HEK293 (cell line): Measurements from ENCODE around the gene RASD2.

Experiments
- BCL11A ChIP-seq: fragments of 450-650 bp; formaldehyde crosslinking; IDR thresholded peaks from 2 replicates; pipeline ENCODE4 v1.5.1; 2016; ENCODE audit warnings: low read depth, missing biosample characterization, missing genetic modification characterization
- BCL11B ChIP-seq: fragments of 450-650 bp; formaldehyde crosslinking; IDR thresholded peaks from 2 replicates; pipeline ENCODE4 v1.5.1; 2016; ENCODE audit warnings: low read depth, missing biosample characterization, missing genetic modification characterization
- EGR2 ChIP-seq: fragments of 450-650 bp; formaldehyde crosslinking; IDR thresholded peaks from 2 replicates; pipeline ENCODE4 v1.5.1; 2016; ENCODE audit warnings: low read depth, missing biosample characterization, missing genetic modification characterization
- KLF1 ChIP-seq: fragments of 450-650 bp; formaldehyde crosslinking; IDR thresholded peaks from 2 replicates; pipeline ENCODE4 v1.5.1; 2016; ENCODE audit warnings: missing biosample characterization, missing genetic modification characterization
- KLF16 ChIP-seq: fragments of 450-650 bp; formaldehyde crosslinking; IDR thresholded peaks from 2 replicates; pipeline ENCODE4 v1.5.1; 2017; ENCODE audit warnings: missing biosample characterization, missing genetic modification characterization
- PRDM10 ChIP-seq: fragments of 450-650 bp; formaldehyde crosslinking; IDR thresholded peaks from 2 replicates; pipeline ENCODE4 v1.5.1; 2016; ENCODE audit warnings: missing biosample characterization, missing genetic modification characterization
- PRDM4 ChIP-seq: fragments of 450-650 bp; formaldehyde crosslinking; IDR thresholded peaks from 2 replicates; pipeline ENCODE4 v1.5.1; 2017; ENCODE audit warnings: missing biosample characterization, missing genetic modification characterization
- SETDB1 ChIP-seq: IDR thresholded peaks from one replicate; pipeline ENCODE4 v1.6.1; 2017; ENCODE audit warnings: mild to moderate bottlenecking, low read length, moderate library complexity, mixed read lengths; ENCODE audit not compliant: insufficient read length
- YY1 ChIP-seq: fragments of 450-650 bp; formaldehyde crosslinking; IDR thresholded peaks from 2 replicates; pipeline ENCODE4 v1.5.1; 2018; ENCODE audit warnings: missing biosample characterization, missing genetic modification characterization
- YY2 ChIP-seq: fragments of 450-650 bp; formaldehyde crosslinking; IDR thresholded peaks from 2 replicates; pipeline ENCODE4 v1.5.1; 2016; ENCODE audit warnings: missing biosample characterization, missing genetic modification characterization
- ZBTB1 ChIP-seq: fragments of 450-650 bp; formaldehyde crosslinking; IDR thresholded peaks from 2 replicates; pipeline ENCODE4 v1.5.1; 2016; ENCODE audit warnings: missing biosample characterization, missing genetic modification characterization
- ZBTB10 ChIP-seq: fragments of 450-650 bp; formaldehyde crosslinking; IDR thresholded peaks from 2 replicates; pipeline ENCODE4 v1.5.1; 2016; ENCODE audit warnings: missing biosample characterization, missing genetic modification characterization
- ZBTB21 ChIP-seq: fragments of 450-650 bp; formaldehyde crosslinking; IDR thresholded peaks from 2 replicates; pipeline ENCODE4 v1.5.1; 2017; ENCODE audit warnings: missing biosample characterization, missing genetic modification characterization
- ZEB2 ChIP-seq: fragments of 450-650 bp; formaldehyde crosslinking; IDR thresholded peaks from 2 replicates; pipeline ENCODE4 v1.5.1; 2016; ENCODE audit warnings: missing biosample characterization, missing genetic modification characterization
- ZNF133 ChIP-seq: fragments of 450-650 bp; formaldehyde crosslinking; IDR thresholded peaks from 2 replicates; pipeline ENCODE4 v1.5.1; 2016; ENCODE audit warnings: missing biosample characterization, missing genetic modification characterization
- ZNF138 ChIP-seq: fragments of 450-650 bp; formaldehyde crosslinking; IDR thresholded peaks from 2 replicates; pipeline ENCODE4 v1.5.1; 2016; ENCODE audit warnings: missing biosample characterization, missing genetic modification characterization, borderline replicate concordance
- ZNF140 ChIP-seq: fragments of 450-650 bp; formaldehyde crosslinking; IDR thresholded peaks from 2 replicates; pipeline ENCODE4 v1.5.1; 2016; ENCODE audit warnings: missing biosample characterization, missing genetic modification characterization
- ZNF148 ChIP-seq: fragments of 450-650 bp; formaldehyde crosslinking; IDR thresholded peaks from 2 replicates; pipeline ENCODE4 v1.5.0; 2017; ENCODE audit warnings: missing biosample characterization, missing genetic modification characterization, borderline replicate concordance
- ZNF18 ChIP-seq: fragments of 450-650 bp; formaldehyde crosslinking; IDR thresholded peaks from 2 replicates; pipeline ENCODE4 v1.5.1; 2016; ENCODE audit warnings: missing biosample characterization, missing genetic modification characterization
- ZNF214 ChIP-seq: fragments of 450-650 bp; formaldehyde crosslinking; IDR thresholded peaks from 2 replicates; pipeline ENCODE4 v1.5.1; 2017; ENCODE audit warnings: missing biosample characterization, mild to moderate bottlenecking, missing genetic modification characterization, borderline replicate concordance
- ZNF302 ChIP-seq: fragments of 450-650 bp; formaldehyde crosslinking; IDR thresholded peaks from 2 replicates; pipeline ENCODE4 v1.5.1; 2016; ENCODE audit warnings: missing biosample characterization, missing genetic modification characterization, low read depth
- ZNF324 ChIP-seq: fragments of 450-650 bp; formaldehyde crosslinking; IDR thresholded peaks from 2 replicates; pipeline ENCODE4 v1.5.1; 2016; ENCODE audit warnings: missing biosample characterization, missing genetic modification characterization
- ZNF350 ChIP-seq: fragments of 450-650 bp; formaldehyde crosslinking; IDR thresholded peaks from 2 replicates; pipeline ENCODE4 v1.5.0; 2017; ENCODE audit warnings: missing biosample characterization, mild to moderate bottlenecking, missing genetic modification characterization
- ZNF394 ChIP-seq: fragments of 450-650 bp; formaldehyde crosslinking; IDR thresholded peaks from 2 replicates; pipeline ENCODE4 v1.5.1; 2016; ENCODE audit warnings: missing biosample characterization, missing genetic modification characterization, mild to moderate bottlenecking, moderate library complexity, borderline replicate concordance
- ZNF404 ChIP-seq: fragments of 450-650 bp; formaldehyde crosslinking; IDR thresholded peaks from 2 replicates; pipeline ENCODE4 v1.5.1; 2017; ENCODE audit warnings: missing biosample characterization, missing genetic modification characterization
- ZNF501 ChIP-seq: fragments of 450-650 bp; formaldehyde crosslinking; IDR thresholded peaks from 2 replicates; pipeline ENCODE4 v1.5.1; 2016; ENCODE audit warnings: missing biosample characterization, missing genetic modification characterization
- ZNF660 ChIP-seq: fragments of 450-650 bp; IDR thresholded peaks from 2 replicates; pipeline ENCODE4 v1.5.1; 2018; ENCODE audit warnings: missing biosample characterization, mild to moderate bottlenecking, missing genetic modification characterization
- ZXDB ChIP-seq: fragments of 450-650 bp; formaldehyde crosslinking; IDR thresholded peaks from 2 replicates; pipeline ENCODE4 v1.5.1; 2016; ENCODE audit warnings: missing biosample characterization, missing genetic modification characterization

RASD2 gene

GRCh38 chr22:35561796-35562526, 21.3 kb downstream of the RASD2 start (continued):
- TF ChIP-seq ZNF148 (tag by site-specific recombination) (no peak), YY2 (tag by site-specific recombination) (no peak), ZNF302 (no peak), ZBTB1 (tag by site-specific recombination) (no peak), ZBTB10 (peak; percentile 67), ZNF350 (tag by site-specific recombination) (no peak), ZNF214 (tag by site-specific recombination) (no peak), BCL11B (tag by site-specific recombination) (no peak), ZNF324 (tag by site-specific recombination) (peak; percentile 83), SETDB1 (no peak), ZNF140 (tag by site-specific recombination) (no peak), KLF1 (tag by site-specific recombination) (peak; percentile 91), YY1 (tag by site-specific recombination) (no peak), PRDM4 (no peak), ZNF660 (no peak), BCL11A (tag by site-specific recombination) (peak; percentile 43; the same call in 1 of the 2 replicates), ZXDB (tag by site-specific recombination) (0 out of 2 replicates have a peak, but pooled peaks have one; percentile 47), ZNF18 (no peak), ZNF501 (tag by site-specific recombination) (no peak), ZBTB21 (tag by site-specific recombination) (peak; percentile 60), EGR2 (tag by site-specific recombination) (peak; percentile 89), ZNF138 (tag by site-specific recombination) (no peak), ZNF394 (tag by site-specific recombination) (no peak), PRDM10 (tag by site-specific recombination) (peak; percentile 39), ZNF133 (tag by site-specific recombination) (no peak), KLF16 (peak; percentile 63; the same call in 1 of the 2 replicates), ZEB2 (tag by site-specific recombination) (peak; percentile 90), ZNF404 (tag by site-specific recombination) (no peak)
